NB4 (cell line): ENCODE results near the gene MIOX.

Experiments
- DNase-seq: peaks from one replicate; pipeline ENCODE4 v3.0.0; 2010; ENCODE audit warnings: low read depth
- H3K4me3 ChIP-seq: one replicate; pipeline ENCODE4 v1.5.1; 2011; ENCODE audit warnings: mild to moderate bottlenecking, low read depth, low read length, moderate library complexity
- CTCF ChIP-seq: IDR thresholded peaks from one replicate; pipeline ENCODE4 v1.5.1; 2012; ENCODE audit warnings: low read depth, low read length
- MAX ChIP-seq: IDR thresholded peaks from 2 replicates; pipeline ENCODE4 v1.6.1; 2011; ENCODE audit warnings: low read depth, low read length
- MYC ChIP-seq: IDR thresholded peaks from 2 replicates; pipeline ENCODE4 v1.6.1; 2011; ENCODE audit warnings: low read depth, low read length
- POLR2A ChIP-seq: IDR thresholded peaks from 2 replicates; pipeline ENCODE4 v1.6.1; 2011; ENCODE audit warnings: mild to moderate bottlenecking; ENCODE audit not compliant: insufficient read length; ENCODE audit errors: extremely low read depth

Gene MIOX

GRCh38 chr22:50445071-50445879 is 41.4 kb upstream of the MIOX start:
- TF ChIP-seq CTCF (no peak), POLR2A (no peak), MAX (no peak), MYC (no peak)
- no peak overlapping the region for H3K4me3 ChIP-seq
- DNase-seq: no peak

GRCh38 chr22:50445880-50446707 is 40.6 kb upstream of the MIOX start:
- DNase-seq: no peak
- TF ChIP-seq MYC (no peak), MAX (no peak), POLR2A (no peak), CTCF (no peak)
- no peak overlapping the region for H3K4me3 ChIP-seq

GRCh38 chr22:50446708-50447575 is 39.7 kb upstream of the MIOX start:
- H3K4me3 ChIP-seq: no peak overlapping the region
- DNase-seq: no peak
- no peak for TF ChIP-seq MYC
- no peak for TF ChIP-seq POLR2A
- TF ChIP-seq CTCF: no peak
- TF ChIP-seq MAX: no peak

GRCh38 chr22:50447576-50448551 is 38.8 kb upstream of the MIOX start:
- no peak for DNase-seq
- TF ChIP-seq POLR2A (no peak), MAX (no peak), MYC (no peak), CTCF (no peak)
- H3K4me3 ChIP-seq: no peak overlapping the region
